ENCODE data around the gene CIDEA.
"Not testable (repeated sequence)": the region's sequence is repeated elsewhere in the genome, so short reads cannot be mapped to it uniquely, and the experiment has no call there.

DNA sequence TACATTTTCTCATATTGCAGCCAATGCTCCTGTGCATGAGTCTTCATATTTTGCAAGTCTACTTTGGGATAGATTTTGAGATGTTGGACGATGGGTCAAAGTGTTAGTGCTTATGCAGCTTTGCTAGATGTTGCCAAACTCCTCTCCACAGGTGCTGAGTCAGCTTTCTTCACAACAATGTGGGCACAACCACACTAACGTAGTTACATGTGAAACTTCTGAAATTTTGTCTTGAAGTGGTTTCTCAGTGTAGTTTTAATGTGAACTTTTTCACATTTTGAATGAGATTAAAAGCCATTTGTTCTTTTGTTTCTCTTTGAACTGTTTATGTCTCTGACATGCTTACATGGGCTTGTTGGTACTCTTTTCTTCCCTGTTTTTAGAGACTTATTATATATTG, 27.4 kb upstream of the CIDEA start:
- TF ChIP-seq POLR2A (IDR thresholded peaks at IDR 0.05; ENCODE audit: low read depth, low read length); TAF1 (IDR thresholded peaks at IDR 0.05; ENCODE audit: borderline replicate concordance, low read depth, low read length): not testable (repeated sequence)

All from GM12892 (cell line).